MG63 (cell line): ENCODE results near the gene LIN37. TPM values are rescaled to one million over a fixed set of nuclear protein-coding genes. Genes with fewer than 3 reads are reported as not detected.
"Not testable (repeated sequence)": the region's sequence is repeated elsewhere in the genome, so short reads cannot be mapped to it uniquely, and the experiment has no call there.

Source experiments
- DNase-seq: peaks from one replicate; pipeline ENCODE4 v3.0.0-alpha.2; 2020
- H3K27me3 ChIP-seq: fragments of 250-450 bp; sonication (Bioruptor Pico); 2 replicates; pipeline ENCODE4 v1.5.1; 2020; ENCODE audit warnings: mild to moderate bottlenecking, moderate library complexity
- H3K36me3 ChIP-seq: fragments of 250-450 bp; sonication (Bioruptor Pico); 2 replicates; pipeline ENCODE4 v1.5.1; 2020; ENCODE audit warnings: mild to moderate bottlenecking, moderate library complexity
- H3K4me3 ChIP-seq: fragments of 250-450 bp; sonication (Bioruptor Pico); 2 replicates; pipeline ENCODE4 v1.5.1; 2020; ENCODE audit warnings: mild to moderate bottlenecking, moderate library complexity
- H3K9me3 ChIP-seq: fragments of 250-450 bp; sonication (Bioruptor Pico); 2 replicates; pipeline ENCODE4 v1.5.1; 2020; ENCODE audit warnings: mild to moderate bottlenecking, moderate library complexity
- total RNA-seq: library from RNA; depleted of rRNA; stranded (reverse); fragments of >200 nt; shearing (Covaris generic); gene quantifications from 2 replicates; pipeline ENCODE4 v1.2.3, GENCODE V29; 2014; ENCODE audit warnings: low replicate concordance

The LIN37 gene
- total RNA-seq, 1 experiment from 2014 or later, result 4.1 TPM

DNA sequence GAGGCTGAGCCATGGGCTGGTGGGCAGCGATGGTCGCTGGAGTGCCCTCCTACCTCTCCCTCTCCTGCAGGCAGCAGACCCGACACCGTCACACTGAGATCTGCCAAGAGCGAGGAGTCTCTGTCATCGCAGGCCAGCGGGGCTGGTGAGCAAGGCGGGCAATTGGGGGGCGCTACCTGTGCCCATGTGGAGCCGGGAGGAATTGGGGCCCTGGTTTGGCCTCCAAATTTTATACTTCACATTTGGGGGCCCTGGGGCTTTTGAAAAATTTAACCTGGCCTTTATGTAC lies 36.9 kb downstream of the LIN37 start:
- no peaks in the 10 kb centered on the region for H3K27me3 ChIP-seq
- H3K4me3 ChIP-seq, result no peak overlapping the region
- H3K36me3 ChIP-seq, result peaks cover 3% of the 10 kb centered on the region; the same call in 1 of the 2 replicates
- DNase-seq, result no peak
- no peaks in the 10 kb centered on the region for H3K9me3 ChIP-seq

DNA sequence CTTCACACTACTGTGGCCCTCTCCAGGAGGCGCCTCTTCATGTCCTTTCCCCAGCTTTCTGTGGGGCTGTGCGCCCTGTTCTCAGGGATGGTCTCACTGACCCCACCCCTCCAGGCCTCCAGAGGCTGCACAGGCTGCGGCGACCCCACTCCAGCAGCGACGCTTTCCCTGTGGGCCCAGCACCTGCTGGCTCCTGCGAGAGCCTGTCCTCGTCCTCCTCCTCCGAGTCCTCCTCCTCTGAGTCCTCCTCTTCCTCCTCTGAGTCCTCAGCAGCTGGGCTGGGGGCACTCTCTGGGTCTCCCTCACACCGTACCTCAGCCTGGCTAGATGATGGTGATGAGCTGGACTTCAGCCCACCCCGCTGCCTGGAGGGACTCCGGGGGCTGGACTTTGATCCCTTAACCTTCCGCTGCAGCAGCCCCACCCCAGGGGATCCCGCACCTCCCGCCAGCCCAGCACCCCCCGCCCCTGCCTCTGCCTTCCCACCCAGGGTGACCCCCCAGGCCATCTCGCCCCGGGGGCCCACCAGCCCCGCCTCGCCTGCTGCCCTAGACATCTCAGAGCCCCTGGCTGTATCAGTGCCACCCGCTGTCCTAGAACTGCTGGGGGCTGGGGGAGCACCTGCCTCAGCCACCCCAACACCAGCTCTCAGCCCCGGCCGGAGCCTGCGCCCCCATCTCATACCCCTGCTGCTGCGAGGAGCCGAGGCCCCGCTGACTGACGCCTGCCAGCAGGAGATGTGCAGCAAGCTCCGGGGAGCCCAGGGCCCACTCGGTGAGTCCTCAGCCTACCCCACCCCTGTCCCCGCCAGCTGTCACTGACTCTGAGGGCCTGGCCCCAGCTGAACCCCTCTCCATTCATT lies 38.2 kb downstream of the LIN37 start:
- no peak for DNase-seq
- H3K9me3 ChIP-seq, result no peaks in the 10 kb centered on the region
- no peak overlapping the region for H3K4me3 ChIP-seq
- peaks cover 3% of the 10 kb centered on the region; the same call in 1 of the 2 replicates for H3K36me3 ChIP-seq
- H3K27me3 ChIP-seq, result no peaks in the 10 kb centered on the region

DNA sequence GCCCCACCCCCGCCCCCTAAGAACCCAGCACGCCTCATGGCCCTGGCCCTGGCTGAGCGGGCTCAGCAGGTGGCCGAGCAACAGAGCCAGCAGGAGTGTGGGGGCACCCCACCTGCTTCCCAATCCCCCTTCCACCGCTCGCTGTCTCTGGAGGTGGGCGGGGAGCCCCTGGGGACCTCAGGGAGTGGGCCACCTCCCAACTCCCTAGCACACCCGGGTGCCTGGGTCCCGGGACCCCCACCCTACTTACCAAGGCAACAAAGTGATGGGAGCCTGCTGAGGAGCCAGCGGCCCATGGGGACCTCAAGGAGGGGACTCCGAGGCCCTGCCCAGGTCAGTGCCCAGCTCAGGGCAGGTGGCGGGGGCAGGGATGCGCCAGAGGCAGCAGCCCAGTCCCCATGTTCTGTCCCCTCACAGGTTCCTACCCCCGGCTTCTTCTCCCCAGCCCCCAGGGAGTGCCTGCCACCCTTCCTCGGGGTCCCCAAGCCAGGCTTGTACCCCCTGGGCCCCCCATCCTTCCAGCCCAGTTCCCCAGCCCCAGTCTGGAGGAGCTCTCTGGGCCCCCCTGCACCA lies 38.9 kb downstream of the LIN37 start:
- H3K36me3 ChIP-seq, result peaks cover 2% of the 10 kb centered on the region; the same call in 1 of the 2 replicates
- no peak for DNase-seq

DNA sequence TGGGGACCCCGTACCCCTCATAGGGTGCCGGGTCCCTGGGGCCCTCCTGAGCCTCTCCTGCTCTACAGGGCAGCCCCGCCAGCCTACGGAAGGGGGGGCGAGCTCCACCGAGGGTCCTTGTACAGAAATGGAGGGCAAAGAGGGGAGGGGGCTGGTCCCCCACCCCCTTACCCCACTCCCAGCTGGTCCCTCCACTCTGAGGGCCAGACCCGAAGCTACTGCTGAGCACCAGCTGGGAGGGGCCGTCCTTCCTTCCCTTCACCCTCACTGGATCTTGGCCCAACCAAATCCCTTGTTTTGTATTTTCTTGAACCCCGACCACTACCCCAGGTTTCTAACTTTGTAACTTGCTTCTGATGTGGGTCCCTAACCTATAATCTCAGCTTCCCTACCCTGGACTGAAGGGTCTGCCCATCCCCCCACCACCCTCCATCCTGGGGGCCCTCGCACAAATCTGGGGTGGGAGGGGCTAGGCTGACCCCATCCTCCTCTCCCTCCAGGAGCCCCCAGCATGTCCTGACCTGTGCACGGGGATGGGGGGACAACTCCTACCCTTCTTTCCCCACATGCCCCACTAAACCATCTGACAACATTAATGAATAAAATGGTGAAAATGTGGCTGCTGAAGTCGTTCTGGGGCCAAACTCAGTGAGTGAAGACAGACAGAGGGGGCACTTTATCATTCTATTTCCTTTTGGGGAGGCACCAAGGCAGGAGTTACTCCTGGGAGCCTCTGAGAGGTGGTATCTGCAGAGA lies 40.0 kb downstream of the LIN37 start:
- Histone ChIP-seq H3K36me3 (no peaks in the 10 kb centered on the region), H3K4me3 (no peak overlapping the region), H3K27me3 (no peaks in the 10 kb centered on the region), H3K9me3 (no peaks in the 10 kb centered on the region)
- DNase-seq, result no peak

More for the DNA sequence above, 38.9 kb downstream of the LIN37 start:
- Histone ChIP-seq H3K9me3 (no peaks in the 10 kb centered on the region), H3K27me3 (no peaks in the 10 kb centered on the region), H3K4me3 (no peak overlapping the region)

DNA sequence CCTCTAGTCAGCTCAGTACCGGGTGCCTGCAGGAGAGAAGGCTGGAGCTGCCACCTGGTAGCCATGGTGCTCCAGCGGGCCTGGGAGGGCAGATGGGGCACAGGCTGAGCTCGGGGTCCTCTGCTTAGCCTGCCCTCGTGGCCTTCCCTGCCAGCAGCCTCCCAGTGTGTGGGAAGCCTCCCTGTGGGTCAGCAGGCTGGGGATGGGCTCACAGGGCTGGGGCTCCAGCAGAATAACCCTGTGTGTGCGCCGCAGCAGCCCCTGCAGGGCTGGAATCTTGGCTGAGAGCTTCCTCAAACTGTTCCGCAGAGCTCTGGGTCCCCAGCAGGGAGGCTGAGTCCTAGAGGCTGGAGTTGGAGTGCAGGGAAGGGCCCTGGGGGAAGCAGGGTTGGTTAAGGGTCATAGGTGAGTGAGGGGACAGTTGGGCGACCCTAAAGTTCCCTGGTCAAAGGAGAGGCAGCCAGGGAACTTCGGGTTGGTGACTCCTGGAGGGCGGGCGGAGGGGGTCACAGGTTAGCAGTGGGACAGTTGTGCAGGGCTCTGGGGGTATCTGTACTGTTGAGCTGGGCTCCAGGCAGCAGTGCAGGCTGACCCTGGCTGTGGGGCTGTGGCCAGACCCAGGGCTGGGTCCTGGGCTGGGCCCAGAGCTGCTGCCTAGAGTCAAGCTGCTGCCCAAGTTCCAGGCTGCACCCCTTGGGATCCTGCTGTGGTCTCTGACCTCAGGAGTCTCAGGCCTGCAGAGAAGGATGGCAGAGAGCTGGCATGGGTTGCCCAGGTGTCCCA lies 41.0 kb downstream of the LIN37 start:
- H3K27me3 ChIP-seq, result no peaks in the 10 kb centered on the region
- DNase-seq, result no peak

DNA sequence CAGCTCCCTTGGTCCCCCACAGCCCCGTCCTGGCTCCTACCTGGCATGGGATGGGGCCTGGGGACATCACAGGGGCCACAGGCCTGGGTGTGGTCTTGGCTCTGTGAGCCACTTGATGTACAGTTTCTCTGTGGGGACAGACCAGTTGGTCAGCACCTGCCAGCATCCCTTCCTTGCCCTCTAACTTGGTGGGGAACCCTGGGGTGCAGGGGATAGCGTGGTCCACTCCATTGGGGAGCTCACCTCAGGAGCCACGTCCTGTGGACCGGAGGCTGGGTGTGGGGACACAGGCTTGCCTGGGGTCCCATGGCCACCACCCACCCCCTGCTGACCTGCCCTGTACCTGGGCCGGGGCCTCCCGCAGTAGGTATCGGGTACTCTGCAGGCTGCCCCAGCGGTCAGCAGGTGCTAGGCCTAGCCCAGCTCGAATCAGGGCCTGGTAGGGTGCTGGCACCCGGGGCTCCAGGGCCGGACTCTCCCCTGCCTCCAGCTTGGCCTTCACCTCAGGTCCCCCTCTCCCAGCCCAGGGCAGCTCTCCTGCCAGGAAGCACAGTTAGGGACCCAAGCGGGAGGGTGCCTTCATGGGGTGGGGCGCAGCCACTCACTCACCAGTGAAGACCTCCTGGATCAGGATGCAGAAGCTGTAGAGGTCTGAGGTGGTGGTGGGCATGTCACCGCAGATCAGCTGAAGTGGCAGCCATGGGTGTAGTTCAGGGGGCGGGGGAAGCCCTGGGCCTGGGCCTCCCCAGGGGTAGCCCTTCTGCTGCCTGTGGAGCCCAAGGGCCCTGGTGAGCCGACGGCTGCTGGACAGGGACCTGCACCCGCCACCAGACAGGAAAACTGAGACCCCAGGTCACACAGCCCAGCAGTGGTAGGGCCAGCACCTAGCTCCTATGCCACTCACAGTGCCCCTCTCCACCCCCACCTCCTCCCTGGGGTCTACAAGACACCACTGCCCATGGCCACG lies 41.9 kb downstream of the LIN37 start:
- no peak for DNase-seq

More for the DNA sequence above, 41.0 kb downstream of the LIN37 start:
- H3K36me3 ChIP-seq, result no peaks in the 10 kb centered on the region
- no peaks in the 10 kb centered on the region for H3K9me3 ChIP-seq
- H3K4me3 ChIP-seq, result no peak overlapping the region

DNA sequence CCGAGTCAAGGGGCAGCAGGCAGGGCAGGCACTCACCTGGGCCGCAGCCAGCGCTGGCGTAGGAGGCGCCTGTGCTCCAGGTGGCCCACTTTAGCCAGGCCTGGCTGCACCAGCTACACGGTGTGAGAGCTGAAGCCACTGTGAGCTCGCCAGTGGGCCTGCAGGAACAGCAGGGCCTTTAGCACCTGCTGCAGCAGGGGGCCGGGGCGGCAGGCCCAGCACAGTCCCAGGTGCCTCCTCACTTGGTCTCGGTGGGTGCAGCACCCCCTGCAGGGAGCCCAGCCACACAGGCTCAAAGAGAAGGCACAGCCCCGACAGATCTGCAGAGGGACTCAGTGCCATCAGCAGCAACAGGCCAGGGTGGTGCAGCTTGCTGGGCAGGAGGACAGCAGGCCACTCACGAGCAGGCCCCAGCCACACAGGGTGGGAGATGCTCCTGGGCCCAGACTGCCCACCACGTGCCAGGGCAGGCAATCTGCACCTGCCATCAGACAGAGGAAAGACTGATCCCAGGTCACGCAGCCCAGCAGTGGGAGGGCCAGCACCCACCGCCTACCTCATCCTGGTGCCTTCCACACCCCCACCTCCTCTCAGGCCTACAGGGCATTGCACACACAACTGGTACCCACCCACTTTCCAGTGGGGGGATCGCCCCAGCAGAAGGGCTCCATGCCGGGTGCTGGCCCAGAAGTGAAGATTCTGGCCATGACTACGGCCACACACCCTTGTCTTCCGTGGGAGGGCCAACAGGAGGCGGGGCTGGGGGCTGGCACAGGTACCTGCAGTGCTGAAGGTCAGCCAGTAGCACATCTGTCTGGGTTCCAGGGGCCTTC lies 42.8 kb downstream of the LIN37 start:
- no peaks in the 10 kb centered on the region for H3K9me3 ChIP-seq
- no peak overlapping the region for H3K4me3 ChIP-seq
- no peak for DNase-seq

More for the DNA sequence above, 41.9 kb downstream of the LIN37 start:
- Histone ChIP-seq H3K9me3 (no peaks in the 10 kb centered on the region), H3K36me3 (no peaks in the 10 kb centered on the region), H3K27me3 (no peaks in the 10 kb centered on the region), H3K4me3 (no peak overlapping the region)

DNA sequence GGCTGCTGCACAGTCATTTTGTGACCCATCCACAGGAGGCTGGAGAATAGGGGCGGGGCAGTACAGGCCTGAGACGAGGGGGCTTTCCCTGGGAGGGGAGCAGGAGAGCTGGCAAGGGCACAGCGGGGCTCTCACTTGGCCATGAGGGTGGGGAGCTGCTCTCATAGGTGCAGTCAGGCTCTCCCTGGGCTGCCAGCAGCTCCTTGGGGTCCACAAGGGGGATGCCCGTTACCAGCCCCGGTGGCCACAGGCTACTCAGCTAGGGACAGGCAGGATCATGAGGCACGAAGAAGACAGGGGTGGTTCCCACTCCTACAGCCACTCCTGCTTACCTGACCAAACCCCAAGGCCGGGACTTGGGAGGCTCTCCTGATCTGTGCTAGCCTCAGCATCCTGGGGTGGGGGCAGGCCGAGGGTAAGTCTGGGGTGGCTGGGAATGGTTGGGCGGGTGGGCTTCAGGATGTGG lies 43.5 kb downstream of the LIN37 start:
- Histone ChIP-seq H3K27me3 (peaks cover 4% of the 10 kb centered on the region; the same call in 1 of the 2 replicates), H3K4me3 (no peak overlapping the region), H3K36me3 (no peaks in the 10 kb centered on the region), H3K9me3 (no peaks in the 10 kb centered on the region)
- no peak for DNase-seq

More for the DNA sequence above, 42.8 kb downstream of the LIN37 start:
- H3K36me3 ChIP-seq, result no peaks in the 10 kb centered on the region
- H3K27me3 ChIP-seq, result no peaks in the 10 kb centered on the region

DNA sequence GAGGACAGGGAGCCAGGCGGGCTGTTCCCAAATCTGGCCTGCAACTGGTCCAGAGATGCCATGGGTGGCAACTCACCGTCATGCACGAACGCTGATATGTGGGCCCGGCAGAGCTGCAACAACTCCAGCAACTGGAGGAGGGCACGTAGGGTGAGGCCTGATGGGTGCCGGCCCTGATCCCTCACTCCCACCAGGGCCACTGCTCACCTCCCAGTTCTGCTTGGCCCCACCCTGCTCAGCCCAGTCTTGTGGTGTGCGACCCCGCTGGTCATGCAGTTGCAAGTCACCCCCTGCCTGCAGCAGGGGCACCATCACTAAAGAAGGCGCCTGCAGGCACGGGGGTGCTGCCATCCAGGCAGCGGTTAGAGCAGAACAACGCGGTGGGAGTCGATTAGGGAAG lies 43.9 kb downstream of the LIN37 start:
- Histone ChIP-seq H3K36me3 (no peaks in the 10 kb centered on the region), H3K27me3 (peaks cover 4% of the 10 kb centered on the region; the same call in 1 of the 2 replicates), H3K9me3 (no peaks in the 10 kb centered on the region), H3K4me3 (no peak overlapping the region)
- DNase-seq, result no peak

DNA sequence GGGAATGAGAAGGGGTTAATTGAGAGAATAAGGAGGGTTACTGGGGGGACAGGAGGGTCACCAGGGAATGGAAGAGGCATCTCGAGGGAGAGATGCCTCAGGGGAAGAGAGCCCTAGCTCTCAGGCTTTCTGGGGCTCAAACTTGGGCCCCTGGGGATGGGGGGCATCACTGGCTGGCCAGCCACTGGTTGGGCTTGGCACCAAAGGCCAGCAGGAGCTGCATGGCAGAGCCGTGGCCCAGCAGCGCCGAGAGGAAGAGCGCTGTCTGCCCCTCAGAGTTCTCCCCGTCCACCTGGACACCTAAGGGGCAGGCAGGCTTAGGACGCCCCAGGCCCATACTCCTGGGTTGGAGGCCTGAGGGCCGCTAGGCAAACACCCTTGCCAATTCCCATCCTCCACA lies 44.5 kb downstream of the LIN37 start:
- Histone ChIP-seq H3K4me3 (no peak overlapping the region), H3K9me3 (no peaks in the 10 kb centered on the region), H3K27me3 (peaks cover 7% of the 10 kb centered on the region), H3K36me3 (no peaks in the 10 kb centered on the region)
- no peak for DNase-seq

DNA sequence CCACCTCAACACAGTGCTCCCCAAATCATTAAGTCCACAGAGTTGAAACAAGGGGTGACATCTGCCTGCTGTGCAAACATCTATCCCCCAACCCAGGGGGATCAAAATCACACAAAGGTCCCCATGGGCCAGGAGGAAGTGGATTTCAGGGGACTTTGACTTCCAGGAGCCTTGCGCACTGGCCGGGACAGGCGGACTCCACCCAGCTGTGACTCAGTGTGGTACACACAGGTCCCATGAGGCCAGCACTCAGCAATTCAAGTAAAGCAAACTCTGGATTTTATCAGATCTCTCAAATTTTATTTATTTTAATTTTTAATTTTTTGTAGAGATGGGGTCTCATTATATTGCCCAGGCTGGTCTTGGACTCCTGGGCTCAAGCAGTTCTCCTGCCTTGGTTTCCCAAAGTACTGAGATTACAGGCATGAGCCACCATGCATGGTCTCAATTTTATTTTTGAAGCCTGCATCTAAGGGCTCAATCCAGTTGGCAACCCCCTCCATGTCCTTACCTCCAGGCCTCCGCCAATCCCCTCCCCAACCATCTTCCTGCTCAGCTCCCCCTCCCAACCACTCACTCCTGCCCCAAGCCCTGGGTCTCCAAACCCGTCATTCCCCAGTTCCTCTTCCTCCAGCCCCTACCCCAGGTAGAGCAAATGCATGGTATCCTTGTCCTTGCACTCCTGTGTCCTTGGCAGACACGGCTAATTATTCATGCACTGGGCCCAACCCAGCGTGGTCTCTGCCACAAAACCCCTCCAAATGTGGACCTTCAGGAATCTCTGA lies 45.2 kb downstream of the LIN37 start:
- Histone ChIP-seq H3K36me3 (no peaks in the 10 kb centered on the region), H3K27me3 (peaks cover 9% of the 10 kb centered on the region), H3K9me3 (no peaks in the 10 kb centered on the region), H3K4me3 (no peak overlapping the region)
- DNase-seq, result no peak

DNA sequence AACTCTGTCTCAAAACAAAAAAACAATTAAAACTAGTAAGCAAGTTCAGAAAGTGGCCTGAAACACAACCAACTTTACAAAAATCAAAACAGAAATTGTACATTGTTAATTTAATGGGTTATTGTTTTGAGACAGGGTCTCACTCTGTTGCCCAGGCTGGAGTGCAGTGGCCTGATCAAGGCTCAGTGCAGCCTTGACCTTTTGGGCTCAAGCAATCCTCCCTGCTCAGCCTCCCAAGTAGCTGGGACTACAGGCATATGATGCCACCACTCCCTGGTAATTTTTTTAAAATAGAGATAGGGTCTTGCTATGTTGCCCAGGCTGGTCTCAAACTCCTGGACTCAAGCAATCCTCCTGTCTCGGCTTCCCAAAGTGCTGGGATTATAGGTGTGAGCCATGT lies 47.2 kb downstream of the LIN37 start:
- DNase-seq, H3K4me3 ChIP-seq, H3K36me3 ChIP-seq, H3K9me3 ChIP-seq, H3K27me3 ChIP-seq: not testable (repeated sequence)

DNA sequence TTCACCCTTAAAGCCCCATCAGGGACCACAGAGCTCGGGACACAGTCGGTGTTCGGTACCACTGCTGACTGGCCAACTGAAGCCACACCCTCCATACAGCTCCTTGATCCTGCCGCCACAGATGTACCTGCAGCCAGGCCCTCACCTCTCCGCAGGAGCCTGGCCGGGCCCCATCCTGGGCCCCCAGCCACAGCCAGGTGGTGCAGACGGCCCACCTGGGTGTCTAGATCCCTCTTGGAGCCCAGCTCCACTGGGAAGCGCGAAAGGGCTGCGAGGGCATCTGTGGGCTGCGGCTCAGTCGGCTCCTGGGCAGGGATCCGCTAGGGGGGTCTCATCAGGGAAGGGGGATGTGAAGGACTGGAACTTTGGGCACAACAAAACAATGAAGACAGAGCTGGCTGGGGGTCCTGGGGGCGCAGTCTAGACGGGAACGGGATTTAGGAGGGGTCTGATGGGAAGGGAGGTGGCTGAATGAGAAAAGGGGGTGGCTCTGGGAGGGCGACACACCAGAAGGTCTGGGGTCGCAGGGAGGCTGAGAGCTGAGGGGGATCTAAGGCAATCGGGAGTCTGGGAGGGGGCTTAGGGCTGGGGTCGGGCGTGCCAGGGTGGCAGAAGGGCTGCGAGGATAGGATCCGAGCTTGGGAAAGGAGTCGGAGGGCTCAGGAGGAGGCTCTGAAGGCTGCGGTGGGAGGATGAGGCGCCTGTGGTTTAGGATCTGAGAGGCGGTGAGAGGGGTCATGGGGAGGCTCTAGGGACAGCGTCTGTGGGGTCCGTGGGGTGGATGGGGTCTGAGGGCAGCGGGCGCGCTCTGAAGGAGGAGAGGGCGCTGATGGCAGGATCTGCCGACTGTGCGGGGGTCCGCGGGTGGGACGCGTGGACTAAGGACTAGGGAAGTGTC lies 48.5 kb downstream of the LIN37 start:
- Histone ChIP-seq H3K27me3 (peaks cover 11% of the 10 kb centered on the region), H3K36me3 (no peaks in the 10 kb centered on the region), H3K4me3 (no peak overlapping the region), H3K9me3 (no peaks in the 10 kb centered on the region)
- DNase-seq, result no peak
